ENCODE data around the gene EIF4A2.

The EIF4A2 gene

GRCh38 chr3:186783058-186783730, at the start of gene EIF4A2:
Gene EIF4A2, plus strand, starts transcription at chr3:186783577. Its CDS starts 34 bp downstream, at chr3:186783611.
- DNase-seq: peak; percentile 49

DNA sequence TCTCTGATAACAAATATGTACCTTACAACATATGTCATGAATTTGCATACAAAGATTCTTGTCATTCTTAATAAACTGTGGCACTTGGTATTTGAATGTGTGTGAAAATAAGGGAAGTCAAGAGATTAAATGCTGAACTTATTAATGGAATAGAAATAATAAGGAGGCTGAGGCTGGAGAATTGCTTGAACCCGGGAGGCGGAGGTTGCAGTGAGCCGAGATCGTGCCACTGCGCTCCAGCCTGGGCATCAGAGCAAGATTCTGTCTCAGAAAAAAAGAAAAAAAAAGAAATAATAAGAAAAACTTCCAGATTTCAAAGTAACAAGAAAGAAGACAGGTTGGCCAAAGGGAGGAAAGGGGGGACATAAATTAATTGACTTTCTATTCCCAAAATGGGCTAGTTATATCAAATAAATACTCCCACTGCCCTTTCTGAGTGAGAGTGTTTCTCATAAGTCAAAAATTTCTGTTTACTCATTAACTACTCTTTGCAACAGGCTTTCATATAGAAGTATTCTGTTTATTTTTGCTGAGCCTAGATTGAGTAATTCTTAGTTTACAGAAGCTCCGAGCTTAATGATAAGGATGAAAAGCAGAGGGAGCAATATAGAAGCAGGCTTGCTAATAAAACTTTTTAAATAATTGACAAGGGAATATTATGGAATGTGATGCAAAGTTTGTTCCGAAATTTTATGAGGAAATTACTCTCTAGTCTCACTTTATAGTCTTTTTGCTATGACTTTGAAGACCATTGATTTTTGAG, 40.6 kb upstream of the EIF4A2 start:
- DNase-seq: no peak

- DNase-seq: no peak
Measured at GRCh38 chr3:186743666-186744065, 39.7 kb upstream of the EIF4A2 start.

GRCh38 chr3:186746008-186746407, 37.4 kb upstream of the EIF4A2 start:
- no peak for DNase-seq

- no peak for DNase-seq
Measured at GRCh38 chr3:186750316-186750715, 33.1 kb upstream of the EIF4A2 start.

DNA sequence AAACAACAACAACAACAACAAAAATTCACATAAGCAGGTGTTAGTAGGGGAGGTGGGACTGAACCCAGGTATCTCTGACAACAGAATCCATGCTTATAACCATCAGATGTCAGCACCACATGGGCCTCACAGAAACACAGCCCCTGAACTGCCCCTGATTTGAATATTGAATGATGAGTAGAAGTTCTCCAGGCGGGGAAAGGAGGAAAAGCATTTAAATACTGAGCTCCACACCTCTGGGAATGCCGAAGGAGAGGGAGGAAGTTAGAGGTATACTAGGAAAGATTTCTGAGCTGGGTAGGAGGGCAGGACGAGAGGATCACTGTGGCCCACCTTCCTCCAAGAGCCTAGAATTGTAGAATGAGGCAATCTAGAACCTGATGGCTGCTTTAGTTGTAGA, 31.9 kb upstream of the EIF4A2 start:
- no peak for DNase-seq

DNA sequence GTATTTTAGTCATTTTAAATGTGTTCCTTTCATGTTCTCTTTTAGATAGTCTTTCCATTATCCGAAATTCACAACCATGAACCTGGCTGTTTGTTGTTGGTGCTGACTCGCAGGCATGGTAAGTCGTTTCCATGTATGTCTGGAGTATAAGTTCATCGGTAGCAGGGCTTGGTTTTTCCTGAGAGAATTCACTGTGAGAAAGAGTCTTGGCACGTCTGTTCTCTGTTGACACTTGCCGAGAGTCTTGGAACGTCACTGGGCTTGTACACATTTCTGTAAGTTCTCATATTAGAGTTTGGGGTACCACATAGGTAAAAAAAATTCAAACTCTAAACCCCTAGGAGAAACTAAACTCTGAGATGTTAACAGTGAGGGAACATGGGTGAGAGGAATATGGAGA, 29.4 kb upstream of the EIF4A2 start:
- DNase-seq: no peak

- DNase-seq: no peak
Measured at GRCh38 chr3:186754871-186755270, 28.5 kb upstream of the EIF4A2 start.

- DNase-seq: no peak
Measured at GRCh38 chr3:186757214-186757613, 26.2 kb upstream of the EIF4A2 start.

DNA sequence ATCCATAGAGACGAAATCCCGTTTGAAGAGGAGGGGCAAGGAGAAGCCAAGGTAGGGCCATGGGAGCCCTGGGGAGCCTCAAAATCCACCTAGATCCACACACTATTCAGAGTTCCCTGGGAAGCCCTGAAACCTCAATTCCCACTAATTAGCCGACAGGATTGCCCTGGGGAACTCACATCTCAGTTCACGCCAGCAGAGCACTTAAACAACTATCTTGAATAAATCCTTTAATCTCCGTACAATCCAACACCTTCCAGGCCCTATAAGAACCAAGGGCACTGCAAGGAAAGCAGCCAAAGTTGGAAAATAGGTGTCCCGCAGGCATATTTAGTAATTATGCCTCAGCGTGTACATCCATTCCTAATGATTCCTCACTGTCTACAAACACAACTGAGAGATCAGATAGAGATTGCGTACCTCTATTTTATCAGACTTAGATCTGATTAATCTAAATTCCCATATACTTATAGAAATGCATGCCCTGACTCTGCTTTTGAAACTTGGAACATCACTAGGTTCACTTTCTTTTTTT, 25.6 kb upstream of the EIF4A2 start:
- DNase-seq: no peak

DNA sequence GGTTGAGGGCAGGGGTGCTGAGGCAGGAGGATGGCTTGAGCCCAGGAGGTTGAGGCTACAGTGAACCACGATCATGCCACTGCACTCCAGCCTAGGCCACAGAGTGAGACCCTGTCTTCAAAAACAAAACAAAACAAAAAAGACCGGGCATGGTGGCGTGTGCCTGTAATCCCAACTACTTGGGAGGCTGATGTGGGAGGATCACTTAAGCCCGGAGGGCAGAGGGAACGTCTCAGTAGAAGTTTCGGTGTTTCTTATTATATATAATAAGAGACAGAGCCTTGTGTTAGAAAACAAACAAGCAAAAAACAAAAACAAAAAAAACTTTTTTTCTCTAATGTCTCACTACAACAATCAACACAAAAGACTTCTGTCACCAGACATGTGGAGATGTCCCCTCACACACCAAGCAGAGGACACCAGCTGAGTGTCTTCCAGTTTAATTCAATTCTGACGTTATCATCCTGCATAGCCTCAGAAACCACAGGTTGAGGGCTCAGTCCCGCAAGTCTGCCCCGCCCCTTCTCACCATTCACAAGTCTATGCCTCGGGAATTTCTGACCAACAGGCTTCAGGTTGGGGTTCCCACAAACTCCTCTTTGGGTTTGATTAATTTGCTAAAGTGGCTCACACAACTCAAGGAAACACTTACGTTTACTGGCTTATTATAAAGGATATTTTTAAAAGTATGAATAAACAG, 24.0 kb upstream of the EIF4A2 start:
- DNase-seq: no peak

GRCh38 chr3:186760141-186760833, 23.1 kb upstream of the EIF4A2 start:
- peak; percentile 96 for DNase-seq

- DNase-seq: no peak
Measured at GRCh38 chr3:186760897-186761447, 22.4 kb upstream of the EIF4A2 start.

- DNase-seq: no peak
Measured at GRCh38 chr3:186772281-186772694, 11.1 kb upstream of the EIF4A2 start.

DNA sequence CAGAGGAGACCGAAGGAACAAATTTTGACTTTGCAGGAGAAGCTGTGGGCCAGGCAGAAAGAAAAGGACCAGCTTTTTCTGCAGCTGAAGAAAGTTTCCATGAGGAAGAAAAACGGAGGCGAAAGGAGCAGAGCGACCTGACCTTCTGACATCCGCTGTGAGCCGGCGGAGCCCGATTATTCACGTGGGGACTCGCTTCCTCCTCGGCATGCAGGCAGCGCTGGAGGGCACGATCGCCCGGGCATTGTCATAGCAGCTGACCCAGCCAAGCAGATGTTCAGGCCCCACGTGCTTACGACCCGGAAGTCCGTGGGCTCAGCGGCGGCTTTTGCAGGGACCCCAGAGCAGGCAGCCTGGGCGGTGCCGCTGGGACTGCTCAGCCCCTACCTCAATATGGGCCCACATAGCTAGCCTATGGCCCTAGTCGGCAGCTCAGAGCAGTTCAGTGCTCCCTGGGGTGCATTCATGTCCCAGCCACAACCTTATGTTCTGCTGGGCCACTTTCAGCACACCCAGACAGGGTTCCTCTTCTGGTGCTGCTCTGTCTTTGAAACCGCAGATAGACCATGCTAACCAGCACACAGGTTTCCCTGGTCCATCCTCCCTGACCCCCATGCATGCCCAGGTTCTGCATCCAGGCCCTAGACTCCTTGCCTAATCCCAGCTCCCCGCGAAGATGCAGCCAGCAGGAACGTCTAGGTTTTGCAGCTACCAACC, 10.5 kb upstream of the EIF4A2 start:
- DNase-seq: no peak

- DNase-seq: no peak
Measured at GRCh38 chr3:186775999-186776398, 7.4 kb upstream of the EIF4A2 start.

- no peak for DNase-seq
Measured at GRCh38 chr3:186779204-186779603, 4.2 kb upstream of the EIF4A2 start.

- DNase-seq: peak; percentile 36
Measured at GRCh38 chr3:186782542-186783057, 777 bp upstream of the EIF4A2 start.

GRCh38 chr3:186783731-186784515, 546 bp downstream of the EIF4A2 start:
- DNase-seq: peak; percentile 18

DNA sequence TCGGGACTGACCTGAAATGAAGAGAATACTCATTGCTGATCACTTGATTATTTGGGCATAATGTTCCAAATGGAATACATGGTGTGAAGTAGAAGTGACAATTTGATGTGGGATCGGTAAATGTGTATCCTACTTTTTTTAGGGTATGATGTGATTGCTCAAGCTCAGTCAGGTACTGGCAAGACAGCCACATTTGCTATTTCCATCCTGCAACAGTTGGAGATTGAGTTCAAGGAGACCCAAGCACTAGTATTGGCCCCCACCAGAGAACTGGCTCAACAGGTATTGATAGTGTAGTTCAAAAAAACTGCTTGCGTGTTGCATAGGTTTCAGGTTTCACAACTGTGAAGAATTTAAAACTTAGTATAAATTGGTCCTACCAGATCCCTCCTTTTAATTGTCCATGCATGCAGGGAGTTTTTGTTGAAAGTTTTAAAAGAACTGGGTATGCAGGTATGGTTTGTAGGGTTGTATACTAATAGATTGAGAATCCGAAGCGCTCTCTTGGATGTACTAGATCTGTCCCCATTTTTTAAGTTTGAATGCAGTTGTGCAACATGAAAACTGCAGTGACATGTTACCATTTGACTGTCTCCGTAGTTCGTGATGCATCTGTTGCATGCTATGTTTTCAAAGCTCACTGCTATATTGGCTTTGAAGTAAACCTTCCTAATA, 1.6 kb downstream of the EIF4A2 start:
- DNase-seq: no peak
